ENCODE data around the gene CNOT2. TPM values are rescaled to one million over a fixed set of nuclear protein-coding genes. Genes with fewer than 3 reads are reported as not detected.

The CNOT2 gene
- total RNA-seq, 1 experiment from 2014 or later, result 85.4 TPM

GRCh38 chr12:70244409-70244808 is 1.2 kb downstream of the CNOT2 start:
- Histone ChIP-seq H3K9me3 (ENCODE audit: insufficient read depth, low read depth) (no peaks in the 10 kb centered on the region), H3K36me3 (ENCODE audit: low read depth) (peaks cover 32% of the 10 kb centered on the region), H3F3A (ENCODE audit: insufficient read depth, low read depth) (peaks cover 20% of the 10 kb centered on the region), H3K4me1 (replicated peaks; ENCODE audit: insufficient read depth) (peaks cover 37% of the 10 kb centered on the region), H3K4me2 (peak overlapping the region; percentile 99), H3K27me3 (ENCODE audit: insufficient read depth, low read depth) (no peaks in the 10 kb centered on the region), H3K79me2 (ENCODE audit: low read depth) (peaks cover 77% of the 10 kb centered on the region), H4K20me1 (ENCODE audit: insufficient read depth) (peaks cover 43% of the 10 kb centered on the region), H2AFZ (peak overlapping the region; percentile 76; the same call in 1 of the 2 replicates), H3K27ac (peak overlapping the region; percentile 98), H3K9me2 (ENCODE audit: insufficient read depth) (no peaks in the 10 kb centered on the region), H3K4me3 (peak overlapping the region; percentile 97)
- no TSS peak for BruUV-seq (replicated peaks)
- ChIA-PET CTCF (interaction anchor here (0.6 kb wide), 1 partner anchor 157 kb away, joined by 4 read pairs; no protein-coding TSS in a partner anchor), POLR2A (ENCODE audit: unreplicated experiment) (no interaction called here)
- no peak for DNase-seq
- TF ChIP-seq EZH2 (IDR thresholded peaks at IDR 0.05; ENCODE audit: low read depth) (no peak), CTCF (conservative IDR thresholded peaks at IDR 0.05) (no peak)
- intact Hi-C loops (cut with micrococcal nuclease; ENCODE audit: unreplicated experiment), result loop anchor here (5.0 kb wide), 1 partner anchor 123 kb away; the partner anchor contains the start of gene KCNMB4

- peaks cover 37% of the 10 kb centered on the region for H3K4me1 ChIP-seq (replicated peaks; ENCODE audit: insufficient read depth)
- ChIA-PET POLR2A (ENCODE audit: unreplicated experiment) (no interaction called here), CTCF (no interaction called here)
- TF ChIP-seq CTCF (conservative IDR thresholded peaks at IDR 0.05) (no peak), EZH2 (IDR thresholded peaks at IDR 0.05; ENCODE audit: low read depth) (no peak)
- no peaks in the 10 kb centered on the region for H3K9me2 ChIP-seq (ENCODE audit: insufficient read depth)
- peak overlapping the region; percentile 97; the same call in 1 of the 2 replicates for H3K4me3 ChIP-seq
- H3K9me3 ChIP-seq (ENCODE audit: insufficient read depth, low read depth), result no peaks in the 10 kb centered on the region
- no peaks in the 10 kb centered on the region for H3K27me3 ChIP-seq (ENCODE audit: insufficient read depth, low read depth)
- peaks cover 17% of the 10 kb centered on the region for H3F3A ChIP-seq (ENCODE audit: insufficient read depth, low read depth)
- H2AFZ ChIP-seq, result no peak overlapping the region
- peak overlapping the region; percentile 99 for H3K4me2 ChIP-seq
- peaks cover 53% of the 10 kb centered on the region for H4K20me1 ChIP-seq (ENCODE audit: insufficient read depth)
- H3K36me3 ChIP-seq (ENCODE audit: low read depth), result peaks cover 33% of the 10 kb centered on the region
- DNase-seq, result no peak
- intact Hi-C loops (cut with micrococcal nuclease; ENCODE audit: unreplicated experiment), result no loop called here
- H3K27ac ChIP-seq, result no peak overlapping the region
- H3K79me2 ChIP-seq (ENCODE audit: low read depth), result peaks cover 88% of the 10 kb centered on the region
- no TSS peak for BruUV-seq (replicated peaks)
Observed at GRCh38 chr12:70245458-70245857, 2.2 kb downstream of the CNOT2 start.

GRCh38 chr12:70246580-70246979 is 3.3 kb downstream of the CNOT2 start:
- ChIA-PET POLR2A (ENCODE audit: unreplicated experiment) (no interaction called here), CTCF (no interaction called here)
- H3K9me2 ChIP-seq (ENCODE audit: insufficient read depth), result no peaks in the 10 kb centered on the region
- peaks cover 60% of the 10 kb centered on the region for H4K20me1 ChIP-seq (ENCODE audit: insufficient read depth)
- TF ChIP-seq EZH2 (IDR thresholded peaks at IDR 0.05; ENCODE audit: low read depth), result no peak
- no peak for TF ChIP-seq CTCF (conservative IDR thresholded peaks at IDR 0.05)
- peaks cover 89% of the 10 kb centered on the region for H3K79me2 ChIP-seq (ENCODE audit: low read depth)
- no peak overlapping the region for H3K4me3 ChIP-seq
- no peak for DNase-seq
- peak overlapping the region; percentile 99; the same call in 1 of the 2 replicates for H3K4me2 ChIP-seq
- no TSS peak for BruUV-seq (replicated peaks)
- no peak overlapping the region; the same call in 1 of the 2 replicates for H3K27ac ChIP-seq
- H3K27me3 ChIP-seq (ENCODE audit: insufficient read depth, low read depth), result no peaks in the 10 kb centered on the region
- intact Hi-C loops (cut with micrococcal nuclease; ENCODE audit: unreplicated experiment), result no loop called here
- no peak overlapping the region for H2AFZ ChIP-seq
- H3F3A ChIP-seq (ENCODE audit: insufficient read depth, low read depth), result peaks cover 17% of the 10 kb centered on the region
- H3K36me3 ChIP-seq (ENCODE audit: low read depth), result peaks cover 24% of the 10 kb centered on the region
- H3K9me3 ChIP-seq (ENCODE audit: insufficient read depth, low read depth), result no peaks in the 10 kb centered on the region
- peaks cover 32% of the 10 kb centered on the region for H3K4me1 ChIP-seq (replicated peaks; ENCODE audit: insufficient read depth)
